Stimulated activated CD4-positive, alpha-beta T cell treated with anti-CD3 and anti-CD28 coated beads, TNF-alpha, amount 100 ng/mL, for 24 hours (primary cell): ENCODE data around the gene HS6ST2.

Source experiments
- DNase-seq, 3 experiments: peaks; one replicate each; pipeline ENCODE4 v3.0.0-alpha.2; 2020; ENCODE audit warnings: low read depth in 3 of 3

HS6ST2 gene

DNA sequence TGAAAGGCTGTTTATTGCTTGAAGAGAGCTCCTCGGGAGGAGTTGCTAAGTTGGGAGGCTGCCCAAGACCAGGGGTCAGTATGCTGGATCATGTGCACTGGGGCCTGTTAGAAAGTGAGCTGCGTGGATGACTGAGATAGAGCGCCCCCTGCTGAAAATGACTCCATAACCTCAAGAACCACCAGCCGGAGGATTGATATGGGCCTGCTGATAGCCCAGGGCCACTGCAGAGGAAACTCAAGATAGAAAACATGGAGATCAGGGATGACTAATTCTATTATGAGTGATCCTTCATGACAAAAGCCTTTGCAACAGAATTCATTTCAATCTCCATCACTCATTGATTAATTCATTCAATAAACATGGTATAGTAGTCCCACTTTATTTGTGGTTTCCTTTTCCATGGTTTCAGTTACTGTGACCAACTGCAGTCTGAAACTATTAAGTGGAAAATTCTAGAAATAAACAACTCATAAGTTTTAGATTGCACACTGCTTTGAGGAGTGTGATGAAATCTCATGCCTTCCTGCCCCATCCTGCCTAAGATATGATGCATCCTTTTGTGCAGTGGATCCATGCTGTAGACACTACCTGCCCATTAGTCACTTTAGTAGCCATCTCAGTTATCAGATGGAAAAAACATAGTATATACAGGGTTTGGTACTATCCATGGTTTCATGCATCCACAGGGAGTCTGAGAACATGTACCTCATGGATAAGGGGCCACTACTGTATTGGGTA lies 342.9 kb downstream of the HS6ST2 start:
- peak; percentile 4 to 18 (median 4) for DNase-seq

DNA sequence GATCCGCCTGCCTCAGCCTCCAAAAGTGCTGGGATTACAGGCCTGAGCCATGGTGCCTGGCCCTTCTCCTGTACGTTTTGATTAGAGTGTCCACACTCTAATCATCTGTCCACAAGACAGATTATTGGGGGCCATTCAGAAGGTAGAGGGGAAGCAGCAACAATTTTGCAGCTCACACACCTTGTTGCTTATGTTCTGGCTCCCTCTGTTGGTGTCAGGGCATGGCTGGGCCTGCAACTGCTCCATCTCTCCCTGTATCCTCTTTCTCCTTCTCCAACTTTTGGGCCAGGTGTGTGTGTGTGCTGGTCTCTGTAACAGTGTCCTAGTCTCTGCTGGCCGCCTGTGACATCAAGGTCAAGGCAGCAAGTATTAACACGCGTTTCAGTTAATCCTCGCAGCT lies 344.1 kb downstream of the HS6ST2 start:
- DNase-seq = no peak

DNA sequence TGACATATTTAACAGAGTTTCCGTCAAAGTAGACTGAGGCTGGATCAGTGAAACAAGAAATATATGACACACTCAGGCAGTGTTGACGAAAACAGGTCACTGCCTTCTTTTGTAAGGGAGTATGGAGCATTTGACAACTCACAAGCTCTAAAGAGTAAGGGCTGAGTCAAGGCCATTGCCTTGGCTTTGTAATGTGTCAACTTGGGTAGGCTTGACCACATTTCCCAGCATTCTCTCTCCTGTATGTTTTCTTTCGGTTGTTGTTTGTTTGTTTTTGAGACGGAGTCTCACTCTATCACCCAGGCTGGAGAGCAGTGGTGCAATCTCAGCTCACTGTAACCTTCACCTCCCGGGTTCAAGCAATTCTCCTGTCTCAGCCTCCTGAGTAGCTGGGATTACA lies 344.6 kb downstream of the HS6ST2 start:
- no peak for DNase-seq

DNA sequence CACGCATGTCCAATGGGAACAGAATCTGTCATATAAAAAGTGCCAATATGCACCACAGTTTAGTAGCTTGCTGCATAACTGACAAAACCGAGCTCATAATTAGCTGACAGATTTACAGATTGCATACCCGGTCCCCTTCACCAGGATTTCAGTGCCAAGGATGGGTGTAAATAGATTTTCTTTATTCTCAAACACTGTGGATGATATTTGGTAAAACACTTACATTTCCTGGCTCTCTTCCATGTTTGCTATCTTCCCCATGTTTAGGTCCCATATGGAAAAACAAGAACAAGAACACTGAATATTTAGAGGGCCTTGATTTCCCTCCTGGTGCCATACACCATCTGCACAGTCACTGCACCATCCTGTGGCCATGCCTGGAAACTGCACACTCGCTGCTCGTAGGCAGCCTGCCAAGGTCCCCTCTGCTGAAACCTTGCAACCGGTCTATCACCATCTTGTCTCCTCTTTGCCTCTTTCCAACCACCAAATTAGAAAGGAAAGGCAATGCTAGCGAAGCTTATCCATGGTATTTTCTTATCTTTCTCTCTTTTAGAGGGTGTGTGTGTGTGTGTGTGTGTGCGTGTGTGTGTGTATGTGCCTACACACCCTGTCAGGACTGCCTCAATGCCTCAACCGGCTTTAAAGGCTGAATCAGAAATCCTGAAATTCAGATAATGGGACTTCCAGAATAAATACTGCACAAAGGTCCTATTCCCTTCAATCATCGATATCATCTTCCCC lies 345.4 kb downstream of the HS6ST2 start:
- DNase-seq = peak; percentile 0 to 28 (median 3)

DNA sequence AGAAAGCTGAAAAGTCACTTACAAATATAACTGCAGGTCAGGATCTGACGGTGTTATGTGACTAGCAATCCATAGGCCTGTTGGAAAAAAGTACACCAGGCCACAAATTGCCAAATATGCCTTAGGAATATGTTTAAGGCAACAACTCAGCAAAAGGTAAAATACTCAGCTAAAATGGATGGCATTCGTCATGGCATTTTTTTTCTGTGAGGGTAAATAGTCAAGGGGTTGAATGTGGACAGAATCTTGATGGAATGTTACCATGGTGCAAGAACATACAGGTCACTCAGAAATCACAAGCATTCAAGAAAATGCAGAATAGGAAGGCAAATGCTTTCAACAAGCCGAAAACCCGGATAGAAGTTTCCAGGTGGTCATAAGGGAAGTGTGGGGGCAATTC lies 347.9 kb downstream of the HS6ST2 start:
- DNase-seq = no peak

DNA sequence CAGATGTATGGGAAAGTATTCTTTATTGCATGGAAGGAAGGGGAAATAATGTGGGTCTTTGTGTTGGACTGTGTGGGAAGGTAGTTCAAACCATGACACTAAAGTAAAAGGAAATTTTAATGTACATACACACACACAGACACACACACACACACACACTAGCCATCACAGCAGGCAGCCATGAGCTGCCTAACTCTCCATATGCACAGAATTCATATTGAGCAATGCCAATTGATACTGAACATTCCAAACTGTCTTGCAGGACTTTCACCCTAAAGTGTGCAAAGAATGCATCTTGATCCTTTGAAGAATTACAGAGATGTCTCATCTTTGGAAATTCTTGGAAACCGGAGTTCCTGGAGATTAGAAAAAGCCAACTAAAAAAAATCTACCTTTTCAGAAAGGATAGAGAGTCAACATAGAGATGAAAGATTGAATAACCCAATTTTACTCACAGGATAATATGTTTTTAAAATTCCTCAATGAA lies 349.0 kb downstream of the HS6ST2 start:
- no peak for DNase-seq

DNA sequence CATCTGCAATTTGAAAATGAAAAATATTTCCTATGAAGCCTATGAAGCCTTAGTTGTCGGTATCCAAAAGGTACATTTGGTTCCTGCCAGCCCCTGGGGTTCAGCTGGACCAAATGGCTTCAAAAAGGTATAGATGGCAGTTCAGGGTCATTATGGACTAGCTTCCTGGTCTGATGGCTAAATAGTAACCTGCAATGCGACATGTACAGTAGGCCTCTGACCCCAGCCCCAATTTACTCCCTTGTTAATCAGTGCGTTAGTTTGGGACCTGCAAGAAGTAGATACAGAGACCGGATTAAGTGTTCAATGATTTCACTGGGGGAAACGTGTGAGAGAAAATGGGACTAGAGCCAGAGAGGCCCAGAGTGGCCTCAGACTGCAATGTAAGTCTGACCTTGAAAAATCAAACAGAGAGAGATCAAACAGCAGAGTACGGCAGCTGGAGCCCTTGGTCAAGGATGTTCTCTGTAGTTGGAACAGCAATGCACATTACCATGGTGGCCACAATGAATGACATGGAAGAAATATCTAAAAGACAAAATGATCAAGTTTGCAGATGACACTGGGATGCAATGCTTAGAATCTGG lies 354.6 kb downstream of the HS6ST2 start:
- DNase-seq = no peak

DNA sequence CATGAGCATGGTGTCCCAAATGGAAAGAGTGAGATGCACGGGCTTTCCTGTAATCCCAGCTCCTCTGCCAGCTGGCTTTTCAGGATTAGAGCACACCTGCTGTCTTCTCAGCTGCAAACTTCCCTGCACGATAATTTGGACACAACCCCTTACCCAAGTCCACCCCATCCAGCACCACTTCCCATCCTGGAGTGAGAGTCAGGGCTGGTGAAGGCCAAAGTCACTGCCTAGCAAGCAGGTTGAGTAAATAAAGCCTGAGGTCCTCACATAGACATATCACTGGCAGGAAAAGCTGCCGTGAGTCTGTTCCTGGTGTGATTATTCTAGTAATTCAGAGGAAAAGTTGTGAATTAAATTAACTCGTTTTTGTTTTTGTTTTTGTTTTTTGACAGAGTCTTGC lies 355.7 kb downstream of the HS6ST2 start:
- no peak for DNase-seq

DNA sequence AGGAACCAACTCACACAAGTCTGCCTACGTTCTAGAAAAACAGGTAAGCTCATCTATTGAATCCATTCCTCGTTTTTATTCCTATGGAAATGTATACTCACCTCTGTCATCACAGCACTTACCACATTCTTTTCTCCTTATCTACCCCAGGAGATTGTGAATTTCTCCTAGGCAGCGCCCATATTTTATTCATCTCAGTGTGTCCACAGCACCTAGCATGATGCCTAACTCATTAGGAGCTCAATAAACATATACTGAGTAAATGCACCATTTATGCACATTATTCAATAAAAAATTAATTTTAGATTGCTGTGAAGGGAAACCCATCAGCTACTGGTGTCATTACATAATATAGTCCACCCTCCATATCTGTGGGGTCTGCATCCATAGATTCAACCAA lies 363.4 kb downstream of the HS6ST2 start:
- no peak for DNase-seq

DNA sequence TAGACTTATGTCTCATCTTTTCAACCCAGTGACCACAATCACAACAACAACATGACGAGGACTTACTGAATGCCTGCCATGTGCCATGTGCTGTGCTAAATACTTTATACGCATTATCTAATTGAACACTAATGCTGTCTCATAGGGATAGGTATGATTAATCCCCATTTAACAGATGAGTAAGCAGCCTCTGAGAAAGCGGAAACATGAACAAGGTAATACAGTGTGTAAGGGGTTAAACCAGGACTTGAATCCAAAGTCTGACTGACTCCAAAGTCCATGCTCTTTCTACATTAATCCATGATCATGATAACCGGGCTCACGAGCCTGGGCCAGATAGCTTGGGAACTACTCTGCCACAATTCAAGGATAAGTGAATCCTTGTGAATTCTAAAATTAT lies 364.3 kb downstream of the HS6ST2 start:
- DNase-seq = no peak

DNA sequence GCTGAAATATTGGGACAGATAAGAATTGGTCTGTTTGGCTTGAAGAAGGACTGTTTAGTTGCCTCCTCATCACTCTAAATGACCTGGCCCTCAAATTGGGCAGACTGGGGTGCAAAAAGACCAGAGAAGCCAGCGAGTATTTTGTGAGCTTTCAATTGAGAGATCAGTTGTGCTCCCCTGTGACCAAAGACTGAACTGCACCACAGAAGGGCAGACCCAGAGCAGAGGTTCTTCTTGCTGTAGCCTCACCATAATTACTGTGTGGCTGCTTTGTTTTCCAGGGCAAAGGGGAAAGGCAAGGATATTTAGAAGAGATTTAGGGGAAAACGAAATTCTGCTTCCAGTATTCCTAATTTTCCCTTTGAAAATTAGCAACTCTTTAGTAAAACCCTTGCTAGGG lies 365.5 kb downstream of the HS6ST2 start:
- no peak for DNase-seq

DNA sequence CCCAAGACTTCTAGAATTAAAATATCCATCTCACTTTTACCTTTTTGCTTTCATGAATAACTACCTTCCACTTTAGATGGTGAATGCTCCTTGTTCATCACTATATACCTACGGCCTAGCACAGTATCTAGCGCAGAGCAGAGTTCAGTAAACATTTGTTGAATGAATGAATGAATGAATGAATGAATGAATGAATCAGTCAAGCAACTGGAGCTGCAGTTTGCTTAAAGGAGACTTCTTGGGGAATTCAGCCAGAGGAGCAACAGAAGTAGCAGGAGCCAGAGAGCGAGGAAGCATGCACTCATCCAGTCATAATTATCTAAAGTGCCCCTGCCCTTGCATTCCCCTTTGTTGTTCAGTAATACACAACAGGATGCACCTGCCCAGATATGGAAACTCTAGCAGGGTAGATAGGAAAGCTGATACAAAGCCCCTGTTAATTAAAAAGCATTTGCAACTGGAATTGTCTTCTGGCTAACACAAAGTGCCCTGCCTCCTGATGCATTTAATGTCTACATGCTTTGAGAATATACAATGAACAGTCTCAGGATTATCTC lies 366.6 kb downstream of the HS6ST2 start:
- no peak for DNase-seq

DNA sequence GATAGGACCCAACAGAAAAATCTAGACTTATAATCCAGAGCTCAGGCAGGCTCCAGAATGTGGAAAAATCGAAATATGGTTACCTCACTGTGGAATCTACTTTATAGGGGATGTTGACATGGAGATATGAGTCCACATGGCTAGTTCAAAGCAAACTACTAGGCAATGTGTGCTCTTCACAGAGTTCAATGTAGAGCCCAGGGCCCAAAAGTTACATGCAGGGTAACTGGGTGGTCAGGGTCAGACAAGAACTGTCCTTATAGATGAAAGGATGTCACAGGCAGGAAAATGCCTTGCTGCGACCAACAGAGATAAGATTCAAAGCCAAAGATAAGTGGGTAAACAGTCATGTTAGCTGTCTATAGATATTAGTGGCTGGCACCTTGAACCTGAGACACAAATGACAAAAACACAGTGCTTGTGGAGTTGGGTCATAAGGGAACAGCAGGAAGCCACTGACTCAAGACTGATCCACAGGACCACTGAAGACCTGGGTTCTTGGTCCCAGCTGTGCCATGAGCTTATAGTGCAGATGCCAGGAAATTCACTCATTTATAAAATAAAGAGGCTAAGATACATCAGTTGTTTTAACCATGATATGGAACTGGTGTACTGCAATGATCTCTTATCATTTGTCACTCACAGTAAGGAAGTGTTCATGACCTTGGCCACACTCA lies 367.9 kb downstream of the HS6ST2 start:
- no peak for DNase-seq

DNA sequence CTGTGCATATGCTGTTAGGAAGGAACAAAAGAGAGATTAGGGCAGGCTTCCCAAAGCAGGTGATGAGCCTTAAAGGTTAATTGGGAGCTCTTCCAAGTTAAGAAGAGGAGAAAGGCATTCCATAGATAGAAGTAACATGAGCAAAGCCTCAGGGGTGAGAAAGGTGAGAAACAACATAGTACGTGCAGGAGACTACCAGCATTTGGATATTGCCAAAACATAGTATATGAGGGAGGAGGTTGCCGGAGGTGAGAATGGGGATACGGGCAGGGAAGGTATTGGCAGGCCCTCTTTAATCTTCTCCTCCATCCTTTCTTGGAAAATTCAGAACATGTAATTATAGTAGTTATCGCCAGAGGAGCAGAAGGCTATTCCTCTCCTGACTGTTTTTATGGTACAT lies 373.5 kb downstream of the HS6ST2 start:
- no peak for DNase-seq

DNA sequence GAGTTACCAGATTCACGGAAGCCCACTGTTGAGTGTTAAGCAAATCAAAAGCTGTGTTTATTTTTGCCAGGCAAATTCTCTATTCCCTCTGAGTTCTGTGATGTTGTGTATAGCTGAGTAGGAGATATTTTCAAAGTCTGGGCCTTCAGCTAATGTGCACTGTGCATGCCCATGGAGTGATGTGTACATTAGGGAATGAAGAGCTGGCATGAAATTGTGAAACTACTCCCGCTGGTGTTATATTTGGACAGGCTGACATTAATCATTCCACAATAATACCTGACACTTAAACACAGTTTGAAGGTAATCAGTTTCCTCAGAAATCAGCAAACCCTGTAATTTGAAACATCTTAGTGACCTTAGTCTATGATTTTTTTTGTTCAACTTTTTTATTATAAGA lies 381.5 kb downstream of the HS6ST2 start:
- DNase-seq = no peak
